Measurements from ENCODE around the gene MPPE1.
A peak's percentile ranks its signal among the peaks of the same experiment; 100 is the strongest.

MPPE1 gene

DNA sequence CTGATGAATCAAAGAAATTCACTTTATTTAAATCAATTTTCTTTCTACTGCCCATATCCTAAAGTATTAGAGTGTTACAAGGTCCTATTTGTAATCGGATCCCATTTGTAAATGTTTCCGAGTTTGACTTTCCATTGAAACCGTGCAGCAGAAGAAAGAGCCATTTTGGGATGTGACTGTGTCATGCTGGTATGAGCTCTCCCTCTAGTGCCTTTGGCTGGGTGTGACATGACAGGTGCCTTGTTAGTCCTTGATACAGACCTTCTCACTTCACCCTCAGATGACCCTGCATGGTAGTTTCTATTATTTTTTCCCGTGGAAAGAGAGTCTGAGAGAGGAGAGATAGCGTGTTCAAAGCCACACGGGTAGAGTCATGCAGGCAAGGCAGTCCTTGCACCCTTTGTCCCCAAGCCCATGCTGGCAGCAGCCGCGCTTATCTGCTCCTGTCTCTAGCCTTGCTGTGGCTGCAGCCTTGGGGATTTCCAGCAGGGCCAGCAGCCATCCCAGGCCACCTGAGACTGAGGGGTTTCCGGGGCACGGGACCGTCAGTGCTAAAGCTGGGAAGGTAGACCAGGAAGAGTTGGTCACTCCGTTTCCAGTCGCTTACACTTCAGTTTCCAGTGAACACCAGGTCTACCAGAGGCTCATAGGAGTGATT lies 35.5 kb downstream of the MPPE1 start:
- H3K27ac ChIP-seq (ENCODE audit: low read length): no peak overlapping the region
- H3K4me1 ChIP-seq (ENCODE audit: low read length): no peaks in the 10 kb centered on the region
- no peaks in the 10 kb centered on the region for H3K36me3 ChIP-seq (replicated peaks; ENCODE audit: insufficient read depth, low read length)
- H3F3A ChIP-seq (ENCODE audit: insufficient read depth, low read length): no peaks in the 10 kb centered on the region
- H3K4me3 ChIP-seq (ENCODE audit: low read length): no peak overlapping the region
- no peak overlapping the region for H3K4me2 ChIP-seq (ENCODE audit: low read depth, low read length)
- H3K9me3 ChIP-seq (replicated peaks; ENCODE audit: insufficient read depth, low read length): no peaks in the 10 kb centered on the region
- no peak overlapping the region for H2AFZ ChIP-seq (ENCODE audit: low read length)
- H3K9me2 ChIP-seq (replicated peaks; ENCODE audit: insufficient read depth, low read length): no peaks in the 10 kb centered on the region
- no peaks in the 10 kb centered on the region for H3K27me3 ChIP-seq (replicated peaks; ENCODE audit: insufficient read depth, low read length)
- no peak overlapping the region for H3K9ac ChIP-seq (ENCODE audit: low read length)
- H4K20me1 ChIP-seq (ENCODE audit: insufficient read depth, low read length): no peaks in the 10 kb centered on the region
- TF ChIP-seq EZH2phosphoT487 (IDR thresholded peaks at IDR 0.05; ENCODE audit: low read length) (no peak), EZH2 (optimal IDR thresholded peaks at IDR 0.05; ENCODE audit: low read depth, low read length) (no peak)
- TF ChIP-seq, protein P1, sequence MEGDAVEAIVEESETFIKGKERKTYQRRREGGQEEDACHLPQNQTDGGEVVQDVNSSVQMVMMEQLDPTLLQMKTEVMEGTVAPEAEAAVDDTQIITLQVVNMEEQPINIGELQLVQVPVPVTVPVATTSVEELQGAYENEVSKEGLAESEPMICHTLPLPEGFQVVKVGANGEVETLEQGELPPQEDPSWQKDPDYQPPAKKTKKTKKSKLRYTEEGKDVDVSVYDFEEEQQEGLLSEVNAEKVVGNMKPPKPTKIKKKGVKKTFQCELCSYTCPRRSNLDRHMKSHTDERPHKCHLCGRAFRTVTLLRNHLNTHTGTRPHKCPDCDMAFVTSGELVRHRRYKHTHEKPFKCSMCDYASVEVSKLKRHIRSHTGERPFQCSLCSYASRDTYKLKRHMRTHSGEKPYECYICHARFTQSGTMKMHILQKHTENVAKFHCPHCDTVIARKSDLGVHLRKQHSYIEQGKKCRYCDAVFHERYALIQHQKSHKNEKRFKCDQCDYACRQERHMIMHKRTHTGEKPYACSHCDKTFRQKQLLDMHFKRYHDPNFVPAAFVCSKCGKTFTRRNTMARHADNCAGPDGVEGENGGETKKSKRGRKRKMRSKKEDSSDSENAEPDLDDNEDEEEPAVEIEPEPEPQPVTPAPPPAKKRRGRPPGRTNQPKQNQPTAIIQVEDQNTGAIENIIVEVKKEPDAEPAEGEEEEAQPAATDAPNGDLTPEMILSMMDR (IDR thresholded peaks at IDR 0.05; ENCODE audit: low read length): peak; percentile 22; the same call in 1 of the 2 replicates
- DNase-seq: no peak
- H3K79me2 ChIP-seq (ENCODE audit: low read length): no peaks in the 10 kb centered on the region

DNA sequence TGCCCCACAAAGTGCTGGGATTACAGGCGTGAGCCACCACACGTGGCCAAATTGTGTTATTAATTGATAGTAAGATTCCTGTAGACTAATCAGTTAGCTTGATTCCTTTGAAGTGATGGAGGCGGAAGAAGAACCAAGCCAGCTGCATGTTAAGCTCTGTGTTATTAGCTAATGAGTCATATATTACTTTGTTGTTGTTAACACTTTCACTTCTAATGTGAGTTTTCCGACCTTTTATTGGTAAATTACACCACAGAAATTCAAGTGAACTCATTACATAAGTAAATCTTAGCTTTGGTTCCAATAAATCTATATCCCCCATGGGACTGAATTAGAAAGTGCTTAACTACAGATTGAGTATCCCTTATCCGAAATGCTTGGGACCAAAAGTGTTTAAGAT lies 36.6 kb downstream of the MPPE1 start:
- H3K4me2 ChIP-seq (ENCODE audit: low read depth, low read length): no peak overlapping the region
- no peak overlapping the region for H3K9ac ChIP-seq (ENCODE audit: low read length)
- no peak overlapping the region for H3K4me3 ChIP-seq (ENCODE audit: low read length)
- TF ChIP-seq, protein P1 (IDR thresholded peaks at IDR 0.05; ENCODE audit: low read length): no peak
- TF ChIP-seq EZH2 (optimal IDR thresholded peaks at IDR 0.05; ENCODE audit: low read depth, low read length) (no peak), EZH2phosphoT487 (IDR thresholded peaks at IDR 0.05; ENCODE audit: low read length) (no peak)
- DNase-seq: no peak
- H3K4me1 ChIP-seq (ENCODE audit: low read length): no peaks in the 10 kb centered on the region
- H3K36me3 ChIP-seq (replicated peaks; ENCODE audit: insufficient read depth, low read length): no peaks in the 10 kb centered on the region
- no peaks in the 10 kb centered on the region for H3K9me3 ChIP-seq (replicated peaks; ENCODE audit: insufficient read depth, low read length)
- no peak overlapping the region for H2AFZ ChIP-seq (ENCODE audit: low read length)
- no peaks in the 10 kb centered on the region for H3K27me3 ChIP-seq (replicated peaks; ENCODE audit: insufficient read depth, low read length)
- no peaks in the 10 kb centered on the region for H3K79me2 ChIP-seq (ENCODE audit: low read length)
- no peaks in the 10 kb centered on the region for H4K20me1 ChIP-seq (ENCODE audit: insufficient read depth, low read length)
- no peak overlapping the region for H3K27ac ChIP-seq (ENCODE audit: low read length)
- no peaks in the 10 kb centered on the region for H3F3A ChIP-seq (ENCODE audit: insufficient read depth, low read length)
- H3K9me2 ChIP-seq (replicated peaks; ENCODE audit: insufficient read depth, low read length): no peaks in the 10 kb centered on the region

DNA sequence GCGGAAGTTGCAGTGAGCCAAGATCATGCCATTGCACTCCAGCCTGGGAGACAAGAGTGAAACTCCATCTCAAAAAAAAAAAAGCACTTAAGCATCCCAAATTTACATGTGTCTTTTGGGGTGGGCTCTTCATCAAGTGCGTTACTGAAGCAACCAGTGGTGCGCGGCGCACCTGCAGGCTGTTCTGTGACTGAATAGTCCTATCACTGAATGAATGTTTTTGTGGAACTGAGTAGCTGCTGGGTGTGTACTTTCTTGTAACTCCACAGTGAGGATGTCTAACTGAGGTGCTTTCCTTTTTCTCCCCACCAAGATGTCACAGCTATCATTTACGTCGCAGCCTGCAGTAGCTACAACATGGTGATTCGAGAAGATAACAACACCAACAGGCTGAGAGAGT lies 39.9 kb downstream of the MPPE1 start:
- H3K4me3 ChIP-seq (ENCODE audit: low read length): no peak overlapping the region
- no peak overlapping the region for H3K27ac ChIP-seq (ENCODE audit: low read length)
- H3K4me1 ChIP-seq (ENCODE audit: low read length): no peaks in the 10 kb centered on the region
- no peaks in the 10 kb centered on the region for H3K9me3 ChIP-seq (replicated peaks; ENCODE audit: insufficient read depth, low read length)
- H3K36me3 ChIP-seq (replicated peaks; ENCODE audit: insufficient read depth, low read length): no peaks in the 10 kb centered on the region
- H3F3A ChIP-seq (ENCODE audit: insufficient read depth, low read length): no peaks in the 10 kb centered on the region
- H4K20me1 ChIP-seq (ENCODE audit: insufficient read depth, low read length): no peaks in the 10 kb centered on the region
- no peak overlapping the region for H2AFZ ChIP-seq (ENCODE audit: low read length)
- no peaks in the 10 kb centered on the region for H3K27me3 ChIP-seq (replicated peaks; ENCODE audit: insufficient read depth, low read length)
- H3K79me2 ChIP-seq (ENCODE audit: low read length): no peaks in the 10 kb centered on the region
- no peak for TF ChIP-seq EZH2phosphoT487 (IDR thresholded peaks at IDR 0.05; ENCODE audit: low read length)
- no peak for TF ChIP-seq EZH2 (optimal IDR thresholded peaks at IDR 0.05; ENCODE audit: low read depth, low read length)
- TF ChIP-seq, protein P1 (IDR thresholded peaks at IDR 0.05; ENCODE audit: low read length): no peak
- no peaks in the 10 kb centered on the region for H3K9me2 ChIP-seq (replicated peaks; ENCODE audit: insufficient read depth, low read length)
- no peak overlapping the region for H3K9ac ChIP-seq (ENCODE audit: low read length)
- DNase-seq: no peak
- H3K4me2 ChIP-seq (ENCODE audit: low read depth, low read length): no peak overlapping the region
